Esophagus squamous epithelium (tissue), 4 donors: ENCODE measurements around the gene FCRL4.

ENCODE experiments used
- CTCF ChIP-seq, 6 experiments: fragments of 450-650 bp in 4 of 6; fragments of 200-600 bp in 2 of 6; sonication (generic) in 2 of 6; IDR thresholded peaks; one replicate each; pipeline ENCODE4 v1.5.1; 2016 to 2019; ENCODE audit warnings: antibody characterized with exemption in 6 of 6, mild to moderate bottlenecking in 4 of 6, moderate library complexity in 4 of 6
- POLR2A ChIP-seq, 4 donors: fragments of 450-650 bp; IDR thresholded peaks; one replicate each; pipeline ENCODE4 v1.6.1; 2017; ENCODE audit warnings: antibody characterized with exemption in 4 of 4, mild to moderate bottlenecking in 4 of 4, moderate library complexity in 3 of 4

- TF ChIP-seq CTCF (IDR thresholded peaks at IDR 0.05) (no peak), POLR2A (IDR thresholded peaks at IDR 0.05) (no peak)
These were observed 2.5 kb downstream of the FCRL4 start for GRCh38 chr1:157595356-157595755.
